Measurements from ENCODE around the gene TBXA2R.
"Not testable (repeated sequence)": the region's sequence is repeated elsewhere in the genome, so short reads cannot be mapped to it uniquely, and the experiment has no call there.

TBXA2R gene

GRCh38 chr19:3576696-3577443 lies 29.8 kb downstream of the TBXA2R start:
- peak; percentile 72 for DNase-seq

- DNase-seq: no peak
Measured at GRCh38 chr19:3575949-3576673, 30.6 kb downstream of the TBXA2R start.

- no peak for DNase-seq
Measured at GRCh38 chr19:3575260-3575741, 31.4 kb downstream of the TBXA2R start.

GRCh38 chr19:3573858-3574637 lies 32.6 kb downstream of the TBXA2R start:
- DNase-seq: peak; percentile 92

GRCh38 chr19:3573162-3573857 lies 33.4 kb downstream of the TBXA2R start:
- no peak for DNase-seq

GRCh38 chr19:3572855-3573161 lies 33.9 kb downstream of the TBXA2R start, which contains the start of gene HMG20B:
TSS of gene HMG20B (plus strand) at chr19:3572944. CDS start at chr19:3573310, 366 bp downstream.
- DNase-seq: no peak

GRCh38 chr19:3572132-3572854 lies 34.4 kb downstream of the TBXA2R start:
- DNase-seq: peak; percentile 100

- no peak for DNase-seq
Measured at GRCh38 chr19:3570606-3571011, 36.1 kb downstream of the TBXA2R start.

GRCh38 chr19:3570042-3570441 lies 36.6 kb downstream of the TBXA2R start:
- not testable (repeated sequence) for DNase-seq

- no peak for DNase-seq
Measured at GRCh38 chr19:3565139-3565538, 41.5 kb downstream of the TBXA2R start.

GRCh38 chr19:3563709-3564524 lies 42.8 kb downstream of the TBXA2R start:
- no peak for DNase-seq

- peak; percentile 91 for DNase-seq
Measured at GRCh38 chr19:3557461-3558248, 49.0 kb downstream of the TBXA2R start, which contains the start of gene MFSD12. TSS of gene MFSD12 (minus strand) at chr19:3557586. CDS start at chr19:3557403, 183 bp downstream.

GRCh38 chr19:3556978-3557460 lies 49.7 kb downstream of the TBXA2R start:
- no peak for DNase-seq

GRCh38 chr19:3556423-3556977 lies 50.2 kb downstream of the TBXA2R start:
- no peak for DNase-seq

- DNase-seq: no peak
Measured at GRCh38 chr19:3555653-3556422, 50.8 kb downstream of the TBXA2R start.

GRCh38 chr19:3554254-3555083 lies 52.2 kb downstream of the TBXA2R start:
- DNase-seq: no peak

GRCh38 chr19:3551792-3552095 lies 54.9 kb downstream of the TBXA2R start:
- DNase-seq: no peak

Measured in fibroblast of skin of right quadriceps (primary cell).